Measurements from ENCODE around the gene AP3B2. TPM values are rescaled to one million over a fixed set of nuclear protein-coding genes. Genes with fewer than 3 reads are reported as not detected.

The AP3B2 gene, protein sequence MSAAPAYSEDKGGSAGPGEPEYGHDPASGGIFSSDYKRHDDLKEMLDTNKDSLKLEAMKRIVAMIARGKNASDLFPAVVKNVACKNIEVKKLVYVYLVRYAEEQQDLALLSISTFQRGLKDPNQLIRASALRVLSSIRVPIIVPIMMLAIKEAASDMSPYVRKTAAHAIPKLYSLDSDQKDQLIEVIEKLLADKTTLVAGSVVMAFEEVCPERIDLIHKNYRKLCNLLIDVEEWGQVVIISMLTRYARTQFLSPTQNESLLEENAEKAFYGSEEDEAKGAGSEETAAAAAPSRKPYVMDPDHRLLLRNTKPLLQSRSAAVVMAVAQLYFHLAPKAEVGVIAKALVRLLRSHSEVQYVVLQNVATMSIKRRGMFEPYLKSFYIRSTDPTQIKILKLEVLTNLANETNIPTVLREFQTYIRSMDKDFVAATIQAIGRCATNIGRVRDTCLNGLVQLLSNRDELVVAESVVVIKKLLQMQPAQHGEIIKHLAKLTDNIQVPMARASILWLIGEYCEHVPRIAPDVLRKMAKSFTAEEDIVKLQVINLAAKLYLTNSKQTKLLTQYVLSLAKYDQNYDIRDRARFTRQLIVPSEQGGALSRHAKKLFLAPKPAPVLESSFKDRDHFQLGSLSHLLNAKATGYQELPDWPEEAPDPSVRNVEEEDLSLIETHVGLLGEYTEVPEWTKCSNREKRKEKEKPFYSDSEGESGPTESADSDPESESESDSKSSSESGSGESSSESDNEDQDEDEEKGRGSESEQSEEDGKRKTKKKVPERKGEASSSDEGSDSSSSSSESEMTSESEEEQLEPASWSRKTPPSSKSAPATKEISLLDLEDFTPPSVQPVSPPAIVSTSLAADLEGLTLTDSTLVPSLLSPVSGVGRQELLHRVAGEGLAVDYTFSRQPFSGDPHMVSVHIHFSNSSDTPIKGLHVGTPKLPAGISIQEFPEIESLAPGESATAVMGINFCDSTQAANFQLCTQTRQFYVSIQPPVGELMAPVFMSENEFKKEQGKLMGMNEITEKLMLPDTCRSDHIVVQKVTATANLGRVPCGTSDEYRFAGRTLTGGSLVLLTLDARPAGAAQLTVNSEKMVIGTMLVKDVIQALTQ
- total RNA-seq, result 1 to 10 TPM; 1.3 to 1.9 TPM
- long read RNA-seq, result 0 reads

DNA sequence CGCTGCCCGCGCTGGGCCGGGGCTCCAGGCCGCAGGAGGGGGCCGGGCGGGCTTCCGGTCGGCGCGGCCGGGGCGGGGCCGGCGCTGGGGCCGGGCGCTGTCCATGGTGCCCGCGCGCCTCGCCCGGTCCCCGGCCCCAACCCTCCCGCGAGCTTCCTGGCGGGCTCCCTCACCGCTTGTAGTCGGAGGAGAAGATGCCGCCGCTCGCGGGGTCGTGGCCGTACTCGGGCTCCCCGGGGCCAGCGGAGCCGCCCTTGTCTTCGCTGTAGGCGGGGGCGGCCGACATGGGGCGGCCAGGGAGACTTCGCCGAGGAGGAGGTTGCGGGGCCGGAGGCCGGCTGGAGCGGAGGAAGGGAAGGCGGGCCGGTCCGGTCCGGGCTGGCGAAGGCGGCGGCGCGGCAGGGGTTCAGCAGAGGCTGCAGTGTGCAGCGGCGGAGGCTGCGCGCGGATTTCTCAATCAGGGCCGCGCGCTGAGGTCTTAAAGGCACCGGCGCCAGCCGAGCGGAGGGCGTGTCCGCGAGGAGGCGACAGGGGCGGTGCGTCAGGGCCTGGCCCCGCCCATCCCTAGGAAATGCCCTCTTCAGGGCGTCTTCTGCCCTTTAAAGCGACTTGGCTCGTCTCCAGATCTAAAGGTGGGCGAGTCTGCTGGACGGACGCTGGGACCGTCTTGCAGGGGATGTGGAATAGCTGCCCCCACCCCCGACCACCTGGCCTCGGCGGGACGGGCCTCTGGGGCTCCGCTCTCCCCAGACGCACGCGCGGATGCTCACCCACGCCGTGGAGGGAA is at the start of gene AP3B2:
TSS of gene AP3B2 (minus strand) at position 455 of the 787 bp plus-strand sequence. CDS start at position 286, 169 bp downstream.
- peak; percentile 62 to 80 for DNase-seq
- peak; percentile 98 for ATAC-seq
- intact Hi-C loops (cut with DNase I, micrococcal nuclease), result no loop called here

DNA sequence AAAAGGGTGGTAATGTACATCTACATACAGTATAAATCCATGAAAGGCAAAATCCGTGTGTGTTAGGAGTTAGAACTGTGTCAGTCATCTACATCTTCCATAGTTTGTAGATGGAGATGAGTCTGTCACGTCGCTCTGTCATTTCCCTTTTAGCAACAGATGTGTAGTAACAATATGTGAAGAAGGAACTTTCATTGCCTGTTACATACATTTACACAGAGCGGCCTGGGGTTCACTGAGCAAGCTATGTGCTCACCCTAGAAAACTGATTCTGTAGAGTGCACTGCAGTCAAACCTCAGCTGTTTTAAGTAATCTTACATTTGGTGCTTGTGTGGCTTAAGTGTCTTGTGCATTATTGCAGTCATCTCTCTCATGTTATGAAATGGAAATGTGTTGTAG is 41.6 kb upstream of the AP3B2 start:
- intact Hi-C loops (cut with DNase I, micrococcal nuclease), result loop anchor here in 1 of 2 donors (10.0 kb wide), 1 partner anchor 207 kb away; the partner anchor contains the start of gene RPS17
- ATAC-seq, result no peak
- no peak for DNase-seq

DNA sequence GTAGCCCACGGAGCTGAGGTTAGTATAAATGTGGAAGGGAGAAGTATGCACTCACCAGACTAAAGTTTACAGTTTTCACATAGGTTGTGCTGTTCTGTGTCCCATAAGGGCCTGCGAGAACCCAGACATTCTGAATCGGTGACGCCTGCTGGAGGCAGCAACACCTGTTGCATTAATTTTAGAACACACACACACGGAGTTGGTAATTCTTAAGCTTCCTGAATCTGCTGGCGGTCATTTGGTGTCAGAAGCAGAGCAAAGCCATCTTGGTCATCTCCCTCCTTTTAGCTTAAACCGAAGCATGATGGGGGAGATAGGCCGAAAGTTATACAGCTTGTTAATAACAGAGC is 41.1 kb upstream of the AP3B2 start:
- peak; percentile 49 for ATAC-seq
- intact Hi-C loops (cut with DNase I, micrococcal nuclease), result loop anchor here in 1 of 2 donors (10.0 kb wide), 1 partner anchor 206 kb away; the partner anchor contains the start of gene RPS17
- no peak for DNase-seq

DNA sequence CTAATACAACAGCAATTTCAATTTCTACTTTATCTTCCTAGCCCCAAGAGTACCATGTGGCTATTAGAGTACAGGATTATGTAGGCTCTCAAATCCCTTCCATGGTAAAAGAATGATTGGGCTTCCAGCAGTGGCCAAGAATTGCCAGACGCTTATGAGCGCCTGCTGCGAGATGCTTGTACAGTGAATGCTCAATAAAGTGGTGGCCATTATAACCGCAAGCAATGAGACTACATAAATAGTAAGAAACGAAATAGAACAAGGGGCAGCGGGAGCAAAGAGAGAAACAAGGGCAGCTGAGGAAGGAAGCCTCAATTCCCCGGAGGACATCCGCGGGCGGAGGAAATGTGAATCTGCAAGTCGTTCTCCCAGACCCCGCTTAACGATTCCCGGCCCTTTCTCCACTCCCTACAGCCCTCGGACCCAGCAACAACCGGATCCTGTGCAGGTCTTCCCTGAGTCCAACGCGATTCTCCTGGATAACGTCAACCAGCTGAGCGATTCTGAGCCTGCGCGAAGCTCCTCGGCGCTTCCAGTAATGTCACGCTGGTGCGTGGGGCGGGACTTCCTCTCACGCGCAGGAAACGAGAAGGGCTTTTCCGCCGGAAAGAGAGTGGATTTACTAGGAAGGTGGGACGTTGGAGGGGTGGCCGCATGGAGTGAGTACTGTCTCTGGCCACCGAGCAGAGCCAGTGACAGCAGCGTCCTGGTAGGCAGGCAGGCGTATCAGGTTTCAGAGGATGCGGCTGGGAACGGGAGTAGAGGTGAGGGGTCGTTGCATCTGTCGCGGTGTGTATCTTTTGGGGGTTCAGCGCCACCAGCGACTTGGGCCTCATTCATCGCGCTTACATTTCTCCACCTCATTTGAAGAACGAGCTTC is 40.5 kb upstream of the AP3B2 start:
- ATAC-seq (peak; percentile 99), DNase-seq (peak; percentile 93 to 94)
- intact Hi-C loops (cut with DNase I, micrococcal nuclease), result loop anchor here in 1 of 2 donors (10.0 kb wide), 1 partner anchor 205 kb away; the partner anchor contains the start of gene RPS17

DNA sequence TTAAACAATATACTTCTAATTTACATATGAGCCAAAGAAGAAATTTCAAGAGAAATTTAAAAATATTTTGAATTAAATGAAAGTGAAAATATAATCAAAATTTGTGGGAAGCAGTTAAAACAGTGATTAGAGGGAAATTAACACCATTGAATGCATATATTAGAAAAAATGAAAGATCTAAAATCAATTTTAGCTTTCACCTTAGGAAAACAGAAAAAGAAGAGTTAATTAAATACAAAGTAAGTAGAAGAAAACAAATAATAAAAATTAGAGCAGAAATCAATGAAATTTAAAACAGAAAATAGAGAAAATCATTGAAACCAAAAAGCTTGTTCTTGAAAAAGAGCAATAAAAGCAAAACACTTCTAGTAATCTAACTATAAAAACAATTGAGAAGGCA is 38.6 kb upstream of the AP3B2 start:
- ATAC-seq (no peak), DNase-seq (no peak)
- intact Hi-C loops (cut with DNase I, micrococcal nuclease), result no loop called here

DNA sequence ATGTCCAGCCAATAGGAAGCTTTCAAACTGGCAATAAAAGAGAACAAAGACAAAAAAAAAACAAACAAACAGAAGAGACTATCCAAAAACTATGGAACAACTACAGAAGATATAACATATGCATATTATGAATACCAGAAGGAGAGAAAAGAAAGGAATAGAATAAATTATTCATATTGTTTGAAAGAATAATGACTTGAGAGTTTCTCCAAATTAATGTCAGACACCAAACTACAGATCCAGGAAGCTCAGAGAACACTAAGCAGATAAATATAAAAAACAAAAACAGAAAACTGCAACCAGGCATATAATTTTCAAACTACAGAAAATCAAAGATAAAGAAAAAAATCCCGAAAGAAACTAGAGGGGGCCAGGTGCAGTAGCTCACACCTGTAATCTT is 34.1 kb upstream of the AP3B2 start:
- no peak for DNase-seq
- no peak for ATAC-seq
- intact Hi-C loops (cut with DNase I, micrococcal nuclease), result no loop called here

DNA sequence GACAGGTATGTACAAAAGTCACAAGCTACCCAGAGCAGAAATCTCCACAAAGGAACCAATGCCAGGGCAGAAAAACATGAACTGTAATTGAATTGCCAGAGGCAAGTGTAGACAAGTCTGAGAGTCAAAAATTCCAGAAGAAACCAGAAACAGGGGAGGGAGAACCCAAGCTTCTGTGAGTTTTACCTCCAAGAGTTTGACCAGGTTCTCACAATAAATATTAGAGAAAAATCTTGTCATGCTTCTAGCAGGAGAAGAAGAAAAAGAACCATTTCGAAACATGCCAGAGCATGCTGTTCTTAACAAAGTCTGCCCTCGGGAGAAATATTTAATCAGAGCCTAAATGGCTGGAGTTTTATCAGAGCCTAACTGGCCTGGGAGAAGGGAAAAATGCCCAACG is 32.5 kb upstream of the AP3B2 start:
- intact Hi-C loops (cut with DNase I, micrococcal nuclease), result no loop called here
- ATAC-seq, result no peak
- no peak for DNase-seq

DNA sequence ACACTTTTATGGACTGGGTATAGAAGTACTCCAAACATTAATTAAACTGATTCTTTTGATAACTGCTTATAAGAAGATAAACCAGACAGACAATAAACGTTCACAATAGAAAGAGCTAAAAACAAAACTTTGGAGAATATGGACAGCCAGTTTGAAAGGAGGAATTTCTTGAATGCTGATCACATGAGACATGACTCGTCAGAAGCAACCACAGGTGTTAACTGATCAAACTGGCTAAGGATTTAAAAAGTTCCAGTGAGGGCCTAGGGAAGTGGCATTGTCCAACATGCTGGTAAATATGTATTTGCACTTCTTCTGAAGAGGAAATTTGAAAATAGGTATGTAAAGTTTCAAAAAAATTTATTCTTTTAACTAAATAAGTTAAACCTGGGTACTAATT is 29.4 kb upstream of the AP3B2 start:
- ATAC-seq (no peak), DNase-seq (no peak)
- intact Hi-C loops (cut with DNase I, micrococcal nuclease), result no loop called here

DNA sequence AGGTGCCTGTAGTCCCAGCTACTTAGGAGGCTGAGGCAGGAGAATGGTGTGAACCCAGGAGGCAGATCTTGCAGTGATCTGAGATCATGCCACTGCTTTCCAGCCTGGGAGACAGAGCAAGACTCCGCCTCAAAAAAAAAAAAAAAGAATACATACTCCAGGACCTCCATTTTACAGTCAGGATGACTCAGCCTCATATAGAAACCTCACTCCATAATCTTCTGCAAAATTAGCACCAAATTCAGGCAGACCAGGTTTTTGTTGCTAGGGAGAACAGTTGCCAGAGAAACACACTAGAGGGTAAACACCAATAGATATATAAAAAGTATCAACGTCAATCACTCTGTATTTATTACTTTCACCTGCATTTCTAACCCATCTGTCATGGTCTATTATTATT is 28.3 kb upstream of the AP3B2 start:
- DNase-seq (no peak), ATAC-seq (no peak)
- intact Hi-C loops (cut with DNase I, micrococcal nuclease), result no loop called here

DNA sequence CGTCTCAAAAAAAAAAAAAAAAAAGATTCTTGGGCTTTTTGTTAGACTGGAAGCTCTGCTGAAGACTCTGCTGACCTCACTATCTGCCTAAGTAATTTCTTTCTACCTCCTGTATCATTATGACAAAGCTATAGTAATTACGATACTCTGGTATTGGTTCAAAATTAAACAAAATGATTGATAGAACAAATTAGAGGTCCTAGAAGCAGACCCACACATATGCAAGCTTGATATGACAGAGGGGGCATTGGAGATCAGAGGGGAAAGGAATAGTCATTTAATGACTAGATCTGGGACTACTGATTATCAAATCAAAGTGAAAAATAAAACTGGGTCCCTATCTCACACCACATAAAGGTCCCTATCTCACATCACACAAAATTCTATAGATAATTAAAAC is 21.9 kb upstream of the AP3B2 start:
- intact Hi-C loops (cut with DNase I, micrococcal nuclease), result no loop called here
- DNase-seq, result no peak
- ATAC-seq, result no peak

DNA sequence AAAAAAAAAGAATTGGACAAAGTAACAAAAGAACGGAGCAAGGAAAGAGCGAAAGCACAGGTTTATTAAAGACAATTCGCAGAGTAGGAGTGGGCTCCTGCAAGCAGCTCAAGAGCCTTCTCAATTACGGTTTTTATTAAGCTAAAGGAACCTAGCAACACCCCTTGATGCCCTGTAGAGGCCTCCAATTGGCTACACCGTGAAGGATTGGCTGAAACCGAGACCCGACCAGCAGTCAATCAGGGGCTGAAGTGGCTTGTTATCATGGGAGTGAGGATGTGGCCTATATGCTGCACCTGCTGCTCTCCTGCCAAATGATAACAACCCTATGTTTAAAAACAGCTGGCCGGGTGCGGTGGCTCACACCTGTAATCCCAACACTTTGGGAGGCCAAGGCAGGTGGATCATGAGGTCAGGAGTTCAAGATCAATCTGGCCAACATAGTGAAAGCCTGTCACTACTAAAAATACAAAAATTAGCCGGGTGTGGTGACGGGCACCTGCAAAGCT is 20.4 kb upstream of the AP3B2 start:
- DNase-seq, result no peak
- no peak for ATAC-seq
- intact Hi-C loops (cut with DNase I, micrococcal nuclease), result no loop called here

DNA sequence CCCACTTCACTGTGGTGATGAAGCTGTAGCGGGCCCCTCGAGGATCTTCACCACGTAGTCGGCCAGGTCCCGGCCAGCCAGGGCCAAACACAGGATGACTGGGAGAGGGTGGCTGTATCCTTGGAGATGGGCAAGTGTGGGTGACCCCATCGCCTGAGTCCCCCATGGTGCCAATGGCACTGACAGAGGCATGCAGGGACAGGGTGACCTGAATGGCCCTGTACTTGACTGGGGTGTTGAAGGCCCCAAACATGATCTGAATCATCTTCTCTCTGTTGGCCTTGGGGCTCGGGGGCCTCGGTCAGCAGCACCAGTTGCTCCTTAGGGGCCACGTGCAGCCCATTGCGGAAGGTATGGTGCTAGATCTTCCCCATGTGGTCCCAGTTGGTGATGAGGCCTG is 17.1 kb upstream of the AP3B2 start:
- DNase-seq (no peak), ATAC-seq (no peak)
- intact Hi-C loops (cut with DNase I, micrococcal nuclease), result no loop called here

DNA sequence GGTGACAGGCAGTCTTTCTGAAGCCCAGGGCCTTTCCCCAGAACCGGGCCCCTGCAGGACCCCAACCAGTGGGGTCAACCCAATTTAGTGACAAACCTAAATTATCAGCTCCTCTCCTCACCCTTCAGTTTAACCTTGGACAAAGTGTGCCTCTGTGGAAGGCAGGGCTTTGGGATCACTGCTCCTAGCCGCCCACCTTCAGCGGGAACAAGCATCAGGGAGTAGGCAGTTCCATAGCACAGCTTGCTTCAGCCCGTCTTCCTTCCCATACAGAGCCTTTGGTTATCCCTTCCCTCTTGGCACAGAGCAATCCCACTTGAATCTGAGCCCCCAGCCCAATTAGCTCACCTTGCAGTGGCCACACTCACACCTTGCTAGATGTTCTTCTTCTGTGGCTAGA is 5.3 kb upstream of the AP3B2 start:
- intact Hi-C loops (cut with DNase I, micrococcal nuclease), result no loop called here
- ATAC-seq, result no peak
- no peak for DNase-seq

DNA sequence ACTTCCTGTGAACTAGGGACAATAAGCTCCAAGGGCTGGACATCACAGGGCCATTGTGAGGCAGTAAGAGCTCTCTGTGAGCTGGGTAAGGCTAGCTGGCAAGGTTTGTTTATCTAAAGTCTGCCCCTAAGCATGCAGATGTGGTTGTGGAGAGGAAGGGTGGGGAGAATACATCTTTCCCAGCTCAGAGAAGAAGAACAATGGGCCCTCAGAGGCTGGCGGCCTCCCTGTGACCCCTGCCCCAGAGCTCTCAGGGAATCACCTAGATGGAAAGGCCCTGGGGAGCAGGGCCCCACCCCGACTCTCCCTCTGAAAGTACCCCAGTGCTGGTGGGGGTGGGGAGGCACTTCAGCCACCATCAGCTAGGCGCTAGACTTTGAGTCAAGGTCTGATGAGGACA is 4.3 kb upstream of the AP3B2 start:
- ATAC-seq, result no peak
- intact Hi-C loops (cut with DNase I, micrococcal nuclease), result no loop called here
- no peak for DNase-seq

DNA sequence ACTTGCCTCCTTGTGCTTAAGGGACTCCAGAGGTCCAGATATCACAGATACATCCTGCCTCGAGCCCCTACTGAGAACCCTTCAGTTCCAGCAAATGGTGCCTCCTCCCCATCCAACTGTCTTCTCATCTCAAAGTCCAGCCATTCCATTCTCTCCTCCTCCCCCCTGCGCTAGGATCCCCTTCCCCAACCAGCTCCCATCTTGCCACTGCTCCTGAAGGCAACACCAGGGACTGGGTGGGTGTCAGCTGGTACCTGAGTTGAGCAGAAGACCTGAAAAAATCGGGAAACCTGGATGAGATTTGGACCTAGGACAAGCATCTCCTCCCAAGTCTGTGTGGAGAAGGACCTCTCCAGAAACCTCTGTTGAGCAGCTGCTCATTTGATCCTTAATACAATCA is 2.4 kb upstream of the AP3B2 start:
- intact Hi-C loops (cut with DNase I, micrococcal nuclease), result no loop called here
- DNase-seq (no peak), ATAC-seq (no peak)

DNA sequence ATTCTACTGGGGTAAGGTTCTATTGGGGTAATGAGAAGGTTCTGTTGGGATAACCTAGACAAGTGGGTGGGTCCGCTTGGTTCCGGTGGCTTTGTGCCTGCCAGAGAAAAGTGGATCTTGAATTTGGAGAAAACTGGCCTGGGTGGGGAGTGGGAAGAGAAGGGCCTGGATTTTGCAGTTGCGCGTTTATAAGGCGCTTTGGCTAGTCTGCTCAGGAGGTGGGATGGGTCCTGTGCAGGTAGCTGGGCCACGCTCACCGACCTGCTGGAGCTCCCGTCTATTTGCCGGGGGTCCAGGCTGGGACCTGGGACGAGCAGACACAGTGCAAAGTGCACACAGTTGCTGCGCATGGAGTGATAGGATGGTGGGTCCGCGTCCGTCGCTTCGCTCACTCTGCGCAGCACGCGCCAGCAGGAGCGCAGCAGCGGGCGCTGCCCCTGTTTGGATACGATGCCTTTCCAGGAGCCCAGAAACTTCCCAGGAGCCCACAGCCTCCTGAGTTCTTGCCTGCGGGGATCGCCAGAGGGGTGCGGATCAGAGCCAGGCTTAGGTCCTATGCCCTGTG is 1.3 kb upstream of the AP3B2 start:
- DNase-seq, result no peak

DNA sequence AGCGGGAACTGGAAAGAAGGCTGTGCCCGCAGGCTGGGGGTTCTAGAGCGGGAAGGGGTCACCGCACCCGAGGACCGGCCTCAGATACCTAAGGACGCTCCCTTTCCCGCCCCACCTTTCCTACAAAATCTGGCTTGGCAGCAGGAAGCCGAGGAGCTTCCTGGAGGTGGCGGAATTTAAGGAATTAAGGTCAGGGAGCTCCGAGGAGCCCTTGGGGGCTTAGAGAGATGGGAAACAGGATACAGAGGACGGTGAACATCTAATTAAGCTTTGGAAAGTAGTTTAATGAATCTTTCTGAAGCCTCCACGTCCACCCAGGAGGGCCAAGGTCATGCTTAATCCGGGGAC is 507 bp upstream of the AP3B2 start:
- intact Hi-C loops (cut with DNase I, micrococcal nuclease), result no loop called here
- DNase-seq (no peak), ATAC-seq (no peak)

More for the DNA sequence above, 1.3 kb upstream of the AP3B2 start:
- intact Hi-C loops (cut with DNase I, micrococcal nuclease), result no loop called here
- ATAC-seq, result no peak

DNA sequence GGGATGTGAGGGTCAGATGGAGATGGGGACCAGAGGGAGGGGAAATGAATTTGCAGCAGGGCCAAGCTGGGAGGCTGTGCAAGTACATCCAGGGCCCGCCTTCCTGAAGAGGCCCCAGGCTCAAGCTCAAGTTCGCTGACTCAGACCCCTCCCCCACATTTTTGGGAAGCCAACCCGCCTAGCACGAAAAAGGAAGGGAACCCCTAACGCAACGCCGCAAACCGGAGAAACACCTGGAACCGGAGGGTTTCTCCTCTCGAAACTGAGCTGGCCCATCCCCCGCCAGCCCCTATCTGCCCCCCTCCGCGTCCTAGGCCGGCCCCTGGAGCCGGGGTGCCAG is 624 bp downstream of the AP3B2 start:
- ATAC-seq (no peak), DNase-seq (no peak)

More for the DNA sequence above, 624 bp downstream of the AP3B2 start:
- intact Hi-C loops (cut with DNase I, micrococcal nuclease), result no loop called here

Measured in left colon (tissue), 2 donors.